NCI-H1048 (cell line): ENCODE data around the gene KCNH6.

ENCODE experiments used
- DNase-seq: peaks from one replicate; lab custom pipeline; 2025; lab: John Stamatoyannopoulos, UW

Gene KCNH6

GRCh38 chr17:63486317-63487013 lies 36.7 kb upstream of the KCNH6 start:
- no peak for DNase-seq

- no peak for DNase-seq
Measured at GRCh38 chr17:63487014-63487339, 36.2 kb upstream of the KCNH6 start.

- no peak for DNase-seq
Measured at GRCh38 chr17:63488851-63489250, 34.3 kb upstream of the KCNH6 start.

- DNase-seq: no peak
Measured at GRCh38 chr17:63489291-63489690, 33.9 kb upstream of the KCNH6 start.

- no peak for DNase-seq
Measured at GRCh38 chr17:63490329-63490728, 32.8 kb upstream of the KCNH6 start.

- no peak for DNase-seq
Measured at GRCh38 chr17:63490858-63491400, 32.2 kb upstream of the KCNH6 start.

GRCh38 chr17:63491413-63491812 lies 31.7 kb upstream of the KCNH6 start:
- DNase-seq: no peak

GRCh38 chr17:63491977-63492618 lies 31.1 kb upstream of the KCNH6 start:
- DNase-seq: no peak

GRCh38 chr17:63492940-63493339 lies 30.2 kb upstream of the KCNH6 start:
- DNase-seq: no peak

GRCh38 chr17:63493411-63493810 lies 29.7 kb upstream of the KCNH6 start:
- no peak for DNase-seq

GRCh38 chr17:63494300-63494928 lies 28.7 kb upstream of the KCNH6 start:
- DNase-seq: no peak

- DNase-seq: no peak
Measured at GRCh38 chr17:63495491-63495890, 27.7 kb upstream of the KCNH6 start.

- no peak for DNase-seq
Measured at GRCh38 chr17:63496177-63496576, 27.0 kb upstream of the KCNH6 start.

- no peak for DNase-seq
Measured at GRCh38 chr17:63496663-63497400, 26.3 kb upstream of the KCNH6 start.

- DNase-seq: no peak
Measured at GRCh38 chr17:63497708-63498483, 25.3 kb upstream of the KCNH6 start.

- no peak for DNase-seq
Measured at GRCh38 chr17:63498626-63499195, 24.4 kb upstream of the KCNH6 start.

GRCh38 chr17:63500543-63501390 lies 22.4 kb upstream of the KCNH6 start:
- no peak for DNase-seq

- no peak for DNase-seq
Measured at GRCh38 chr17:63503341-63503705, 19.8 kb upstream of the KCNH6 start.

- no peak for DNase-seq
Measured at GRCh38 chr17:63504261-63504660, 18.9 kb upstream of the KCNH6 start.

GRCh38 chr17:63505341-63505740 lies 17.8 kb upstream of the KCNH6 start:
- DNase-seq: no peak

GRCh38 chr17:63506627-63507026 lies 16.5 kb upstream of the KCNH6 start:
- no peak for DNase-seq
